Activated CD8-positive, alpha-beta memory T cell treated with anti-CD3 and anti-CD28 coated beads for 48 hours (primary cell): Measurements from ENCODE around the gene C11orf16.
"Not testable (repeated sequence)": the region's sequence is repeated elsewhere in the genome, so short reads cannot be mapped to it uniquely, and the experiment has no call there.

Source experiments
- DNase-seq, 3 experiments: peaks; one replicate each; pipeline ENCODE4 v3.0.0-alpha.2; 2020; ENCODE audit warnings: low read depth in 2 of 3, low spot score in 2 of 3

C11orf16 gene

GRCh38 chr11:8937659-8938058, 4.9 kb upstream of the C11orf16 start:
- DNase-seq, result no peak

GRCh38 chr11:8937159-8937558, 4.4 kb upstream of the C11orf16 start:
- DNase-seq, result no peak

- not testable (repeated sequence) for DNase-seq
Measured at GRCh38 chr11:8935789-8936188, 3.0 kb upstream of the C11orf16 start.

GRCh38 chr11:8934742-8935488, 2.2 kb upstream of the C11orf16 start:
- no peak for DNase-seq

- DNase-seq, result no peak
Measured at GRCh38 chr11:8933931-8934330, 1.2 kb upstream of the C11orf16 start.

- DNase-seq, result no peak
Measured at GRCh38 chr11:8930456-8931175, 2.1 kb downstream of the C11orf16 start.

GRCh38 chr11:8928981-8929615, 3.6 kb downstream of the C11orf16 start:
- DNase-seq, result no peak

GRCh38 chr11:8928205-8928604, 4.5 kb downstream of the C11orf16 start:
- DNase-seq, result no peak

GRCh38 chr11:8927233-8927632, 5.5 kb downstream of the C11orf16 start:
- DNase-seq, result no peak

GRCh38 chr11:8926236-8926635, 6.5 kb downstream of the C11orf16 start:
- no peak for DNase-seq

- no peak for DNase-seq
Measured at GRCh38 chr11:8925711-8926110, 7.0 kb downstream of the C11orf16 start.

GRCh38 chr11:8922691-8923090, 10.1 kb downstream of the C11orf16 start:
- no peak for DNase-seq

GRCh38 chr11:8917157-8917825, 15.5 kb downstream of the C11orf16 start:
- no peak for DNase-seq

- DNase-seq, result no peak
Measured at GRCh38 chr11:8914661-8915018, 18.1 kb downstream of the C11orf16 start.

GRCh38 chr11:8913961-8914660, 18.6 kb downstream of the C11orf16 start:
- DNase-seq, result peak in 1 of 3 experiments; percentile 6

GRCh38 chr11:8911029-8911823, 21.5 kb downstream of the C11orf16 start, which contains the start of gene AKIP1:
Gene AKIP1, plus strand, starts transcription at chr11:8911189. Its CDS starts 261 bp downstream, at chr11:8911450.
- DNase-seq, result peak; percentile 72 to 86 (median 73)

GRCh38 chr11:8910649-8911026, 22.1 kb downstream of the C11orf16 start:
- DNase-seq, result no peak

- DNase-seq, result no peak
Measured at GRCh38 chr11:8908099-8908498, 24.6 kb downstream of the C11orf16 start.

- no peak for DNase-seq
Measured at GRCh38 chr11:8907116-8907515, 25.6 kb downstream of the C11orf16 start.

GRCh38 chr11:8905528-8906165, 27.1 kb downstream of the C11orf16 start:
- no peak for DNase-seq
